Activated gamma-delta T cell treated with Interleukin-2 at 50 U/mL for 16 hours (primary cell): ENCODE data around the gene SPDL1.
A peak's percentile ranks its signal among the peaks of the same experiment; 100 is the strongest.

Source experiments
- DNase-seq: peaks from one replicate; pipeline ENCODE4 v3.0.0-alpha.2; 2020

The SPDL1 gene

DNA sequence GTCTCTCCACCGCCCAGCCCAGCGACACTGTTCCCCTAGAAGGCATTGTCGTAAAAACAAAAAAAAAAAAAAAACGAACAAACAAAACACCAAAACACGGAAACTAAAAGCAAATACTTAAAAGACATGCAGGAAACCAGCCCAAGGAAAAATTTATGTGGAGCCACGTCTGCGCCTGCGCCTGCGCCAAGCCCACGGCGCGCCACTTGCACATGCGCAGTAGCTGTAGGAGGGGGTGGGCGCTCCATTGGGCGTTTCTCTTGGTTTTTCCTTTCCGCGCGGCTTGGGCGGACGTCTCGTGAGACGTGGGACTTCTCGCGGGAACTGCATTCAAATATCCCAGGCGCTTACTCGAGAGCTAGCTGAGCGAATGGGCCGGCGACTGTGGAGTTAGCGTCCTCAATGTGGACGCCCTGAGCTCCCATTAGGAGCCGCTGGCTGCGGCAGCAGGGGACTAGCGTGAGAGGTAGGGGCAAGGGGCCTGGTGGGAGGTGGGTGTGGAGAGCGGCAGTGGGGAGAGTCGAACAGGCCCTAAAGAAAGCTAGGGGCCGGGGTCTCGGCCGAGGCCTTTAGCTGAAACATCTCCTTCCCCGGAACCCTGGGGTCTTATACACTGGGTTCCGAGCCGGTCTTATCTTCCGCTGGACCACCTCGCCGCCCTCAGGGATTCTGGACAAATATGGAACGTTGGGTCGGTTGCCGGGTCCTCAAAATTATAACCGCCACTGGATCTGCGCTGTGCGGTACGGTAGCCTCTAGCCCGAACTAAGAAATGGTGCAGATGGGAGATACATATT is at the start of gene SPDL1:
Gene SPDL1 (plus strand): TSS at position 350 of the 797 bp plus-strand sequence. CDS start 4,644 bp downstream, outside the sequence.
- peak; percentile 94 for DNase-seq

DNA sequence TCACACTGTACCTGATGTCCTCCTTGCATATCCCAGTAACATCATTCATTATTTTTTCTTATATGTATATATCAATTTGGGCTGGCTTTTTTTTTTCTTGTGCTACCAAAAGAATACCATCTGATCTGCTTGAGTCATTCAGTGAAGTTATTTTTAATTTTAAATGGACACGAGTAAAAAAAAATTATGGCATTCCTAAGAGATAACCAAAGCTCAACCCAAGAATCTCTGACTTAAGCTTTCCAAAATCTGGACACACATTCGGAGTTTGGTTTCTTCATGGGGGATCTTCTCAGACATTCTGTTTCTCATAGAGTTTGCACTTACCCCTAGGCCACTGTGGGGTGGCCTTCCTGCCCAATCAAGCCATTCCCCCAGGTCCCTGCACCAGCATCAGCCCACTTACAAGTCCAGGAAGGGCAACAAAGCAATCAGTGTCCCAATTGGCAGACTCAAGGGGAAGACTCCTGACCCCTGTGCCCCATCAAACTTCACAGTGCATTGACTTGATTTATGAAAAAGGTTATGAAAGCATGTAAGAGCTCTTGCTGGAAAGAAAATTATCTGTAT is 49.2 kb upstream of the SPDL1 start:
- DNase-seq: no peak

DNA sequence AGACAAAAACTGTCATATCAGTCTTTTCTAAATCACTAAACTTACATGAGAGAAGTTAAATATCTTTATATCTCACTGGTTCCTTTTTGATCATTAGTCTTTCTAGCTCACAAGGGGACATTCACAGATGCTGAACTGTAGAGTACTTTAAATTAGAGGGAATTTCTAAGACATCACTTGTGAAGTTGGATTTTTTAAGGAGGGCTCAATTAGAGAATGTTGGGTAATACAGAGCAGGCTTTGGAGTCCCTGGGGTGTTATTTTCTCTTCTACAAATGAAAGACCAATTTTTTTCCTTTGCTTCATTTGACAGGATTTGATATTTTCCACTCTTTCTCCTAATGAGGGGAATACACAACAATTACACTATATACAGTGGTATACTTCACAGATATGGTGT is 48.6 kb upstream of the SPDL1 start:
- no peak for DNase-seq

- no peak for DNase-seq
Observed at GRCh38 chr5:169538944-169539343, 44.6 kb upstream of the SPDL1 start.

DNA sequence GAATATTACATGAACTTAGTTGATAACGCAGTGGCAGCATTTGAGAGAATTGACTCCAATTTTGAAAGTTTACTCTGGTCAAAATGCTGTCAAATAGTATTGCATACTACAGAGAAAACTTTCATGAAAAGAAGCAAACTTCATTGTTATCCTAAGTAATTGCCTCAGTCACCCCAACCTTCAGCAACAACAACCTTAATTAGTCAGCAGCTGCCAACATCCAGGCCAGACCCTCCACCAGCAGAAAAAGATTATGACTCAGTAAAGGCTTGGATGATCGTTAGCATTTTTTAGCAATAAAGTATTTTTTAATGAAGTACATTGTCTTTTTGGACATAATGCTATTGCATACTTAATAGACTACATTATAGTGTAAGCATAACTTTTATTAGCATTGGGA is 40.8 kb upstream of the SPDL1 start:
- DNase-seq: no peak

DNA sequence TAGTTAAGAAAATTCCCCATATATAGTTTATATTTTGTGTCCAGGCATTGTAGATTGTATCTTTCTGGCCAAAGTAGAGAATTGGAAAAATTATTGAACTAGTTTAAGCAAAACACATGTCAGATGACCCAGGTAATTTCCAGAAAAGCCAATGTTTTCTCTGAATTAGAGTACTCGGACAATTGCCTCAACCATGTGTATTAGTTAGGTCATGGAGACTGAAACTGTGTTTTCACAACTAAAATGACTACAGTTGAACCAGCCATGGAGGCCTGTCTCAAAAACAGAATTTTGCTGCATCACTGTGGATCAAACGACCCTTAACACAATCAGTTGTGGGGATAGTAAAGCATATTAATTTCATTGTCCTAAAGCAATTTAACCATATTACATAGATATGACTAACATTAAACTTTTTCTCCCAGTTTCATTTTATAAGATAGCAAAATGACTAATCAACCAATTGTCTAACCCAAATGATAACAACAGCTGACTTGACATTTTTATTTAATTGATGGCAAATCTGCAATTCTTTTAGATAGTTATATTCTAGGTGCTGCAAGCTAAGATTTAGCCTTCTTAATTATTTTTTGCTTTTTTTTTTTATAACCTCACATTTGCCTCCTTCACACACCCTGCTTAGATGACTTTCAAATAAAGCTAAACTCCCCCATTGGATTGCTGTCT is 39.2 kb upstream of the SPDL1 start:
- DNase-seq: no peak

DNA sequence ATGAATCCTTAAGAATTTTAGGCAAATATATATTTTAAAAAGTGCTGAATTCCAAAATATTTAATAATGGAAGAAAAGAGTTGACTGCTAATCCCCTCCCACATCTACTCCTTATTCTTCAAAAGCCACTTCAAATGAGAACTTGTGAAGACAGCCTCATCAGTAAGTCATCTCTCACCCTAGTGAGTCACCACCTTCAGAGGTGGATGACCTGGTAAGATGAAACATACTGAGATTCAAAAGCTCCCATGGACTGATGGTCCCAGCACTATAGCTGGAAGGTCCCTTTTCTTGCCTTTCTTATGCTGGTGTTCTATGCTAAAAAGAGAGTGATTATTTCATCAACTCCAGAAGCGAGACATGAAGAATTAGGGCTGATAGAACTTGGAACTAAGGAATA is 37.8 kb upstream of the SPDL1 start:
- DNase-seq: no peak

DNA sequence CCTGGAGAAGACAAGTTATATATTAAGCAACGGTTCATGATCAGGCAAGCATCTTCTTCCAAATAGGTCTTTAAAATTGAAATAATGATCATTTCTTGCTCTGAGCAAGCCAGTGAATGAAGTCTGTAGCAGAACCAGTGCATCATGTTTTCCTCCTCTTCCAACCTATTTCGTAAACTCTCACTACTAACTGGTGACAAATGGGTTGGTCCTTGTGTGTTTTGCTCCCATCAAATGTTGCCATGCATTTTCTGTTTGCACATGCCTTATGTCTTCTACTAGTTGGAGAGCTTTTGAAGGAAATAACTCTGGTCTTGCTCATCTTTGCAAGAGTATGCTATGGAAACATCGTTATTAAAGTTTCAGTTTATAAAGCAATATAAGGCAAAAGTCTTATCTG is 37.2 kb upstream of the SPDL1 start:
- no peak for DNase-seq

DNA sequence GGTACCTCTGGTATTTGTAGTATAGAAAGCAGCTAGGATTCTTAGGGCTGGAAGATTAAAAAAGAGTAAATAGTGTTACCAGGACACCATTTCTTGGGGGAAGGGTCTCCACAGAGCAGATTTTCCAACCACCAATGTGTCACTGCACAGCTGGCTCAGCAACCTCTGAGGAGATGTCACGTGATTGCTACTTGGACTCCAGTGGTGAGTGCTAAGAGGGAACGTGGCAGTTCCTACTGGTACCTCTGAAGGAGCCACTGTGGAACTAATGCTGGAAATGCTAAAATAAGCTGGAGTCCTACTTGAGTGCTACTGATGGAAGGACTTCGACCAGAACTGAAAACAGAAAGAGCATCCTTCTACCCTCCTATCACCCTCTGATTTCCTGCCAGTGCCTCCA is 36.1 kb upstream of the SPDL1 start:
- no peak for DNase-seq

DNA sequence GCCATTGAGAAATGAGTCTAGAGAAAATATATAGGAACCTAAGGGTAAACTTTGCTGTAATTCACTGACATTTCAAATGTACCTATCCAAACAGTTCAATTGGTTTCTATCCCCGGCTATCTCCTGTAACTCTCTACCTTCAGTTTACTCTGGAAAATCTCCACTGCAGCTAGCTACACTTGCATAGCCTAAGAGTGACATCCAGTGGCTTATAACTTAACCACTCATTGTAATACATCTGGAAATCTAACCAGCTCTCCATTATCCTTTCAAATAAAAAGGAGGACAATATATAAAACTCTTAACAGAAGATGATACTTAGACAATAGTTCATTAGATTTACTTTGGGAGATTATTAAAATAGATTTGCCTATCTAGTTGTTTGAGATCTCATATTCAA is 35.3 kb upstream of the SPDL1 start:
- DNase-seq: no peak

GRCh38 chr5:169549453-169550100 is 34.0 kb upstream of the SPDL1 start:
- DNase-seq: no peak

DNA sequence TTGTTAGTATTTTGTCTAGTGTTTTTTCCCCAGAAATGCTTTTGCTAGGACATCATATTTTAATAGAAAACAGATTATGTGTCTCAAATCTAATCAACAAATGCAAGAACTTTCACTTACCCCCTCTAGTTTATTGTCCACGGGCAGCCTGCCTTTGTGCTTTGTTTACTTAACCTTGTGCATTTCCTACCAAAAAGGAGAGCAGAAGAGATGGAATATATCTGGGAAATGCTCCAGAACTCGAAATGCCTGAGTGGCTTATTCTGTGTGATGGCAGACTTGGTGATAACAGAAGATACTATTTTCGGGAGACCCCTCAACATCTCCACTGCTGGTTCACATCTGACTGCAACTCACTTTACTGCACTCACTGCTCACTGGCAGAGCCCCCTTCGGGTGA is 33.3 kb upstream of the SPDL1 start:
- no peak for DNase-seq

DNA sequence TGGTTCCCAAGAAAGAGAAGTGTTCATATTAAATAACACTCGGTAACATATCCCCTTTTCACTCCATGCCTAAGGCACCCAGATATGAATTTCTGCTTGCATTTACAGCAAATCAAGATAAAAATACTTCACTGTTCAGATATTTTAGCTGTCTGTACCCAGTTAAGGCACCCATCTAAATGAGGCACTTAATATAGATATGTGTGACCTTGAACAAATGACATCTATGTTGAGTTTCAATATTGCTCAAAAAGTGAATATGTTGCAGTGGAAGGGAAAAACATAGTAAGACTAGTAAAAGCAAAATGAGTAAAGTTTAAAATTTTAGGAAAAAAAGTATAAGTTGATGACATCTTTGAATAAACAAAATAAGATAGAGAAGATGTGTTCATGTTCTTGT is 32.4 kb upstream of the SPDL1 start:
- no peak for DNase-seq

GRCh38 chr5:169551696-169552095 is 31.9 kb upstream of the SPDL1 start:
- no peak for DNase-seq

GRCh38 chr5:169554251-169554650 is 29.3 kb upstream of the SPDL1 start:
- no peak for DNase-seq

DNA sequence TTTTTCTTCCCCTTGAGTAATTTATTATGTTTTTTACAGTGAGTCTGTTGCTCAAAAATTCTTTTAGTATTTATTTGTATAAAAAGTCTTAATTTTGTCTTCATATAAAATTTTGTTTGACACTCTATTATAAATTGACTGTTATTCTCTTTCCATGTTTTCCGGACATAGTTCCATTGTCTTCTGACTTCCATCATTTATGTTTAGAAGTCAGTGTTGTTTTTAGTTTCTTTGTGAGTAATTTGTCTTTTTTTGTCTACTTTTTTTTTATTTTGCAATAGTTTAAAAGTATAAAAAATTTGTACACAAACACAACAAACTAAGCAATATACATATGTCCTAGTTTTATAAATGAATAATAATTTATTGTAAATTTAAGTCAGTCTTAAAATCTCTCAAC is 25.7 kb upstream of the SPDL1 start:
- no peak for DNase-seq

GRCh38 chr5:169561893-169562292 is 21.7 kb upstream of the SPDL1 start:
- DNase-seq: no peak

GRCh38 chr5:169563369-169563768 is 20.2 kb upstream of the SPDL1 start:
- DNase-seq: no peak

DNA sequence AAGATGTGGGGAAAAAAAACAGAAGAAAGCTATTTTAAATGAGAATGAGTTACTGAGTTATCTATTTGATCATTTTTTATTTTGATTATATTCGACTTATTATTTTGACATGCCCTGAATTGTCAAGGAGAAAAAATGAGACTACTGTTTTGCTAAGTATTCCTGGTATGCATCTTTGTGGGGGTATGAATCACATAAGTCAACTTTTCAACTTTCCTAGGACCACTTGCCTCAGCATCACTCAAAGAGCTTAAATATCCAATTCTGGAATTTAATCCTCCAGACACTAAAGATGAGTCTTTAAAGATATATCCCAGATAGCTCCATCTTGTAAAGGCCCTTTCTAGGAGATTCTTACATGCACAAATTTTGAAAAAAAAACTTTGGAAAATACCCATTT is 17.4 kb upstream of the SPDL1 start:
- no peak for DNase-seq

DNA sequence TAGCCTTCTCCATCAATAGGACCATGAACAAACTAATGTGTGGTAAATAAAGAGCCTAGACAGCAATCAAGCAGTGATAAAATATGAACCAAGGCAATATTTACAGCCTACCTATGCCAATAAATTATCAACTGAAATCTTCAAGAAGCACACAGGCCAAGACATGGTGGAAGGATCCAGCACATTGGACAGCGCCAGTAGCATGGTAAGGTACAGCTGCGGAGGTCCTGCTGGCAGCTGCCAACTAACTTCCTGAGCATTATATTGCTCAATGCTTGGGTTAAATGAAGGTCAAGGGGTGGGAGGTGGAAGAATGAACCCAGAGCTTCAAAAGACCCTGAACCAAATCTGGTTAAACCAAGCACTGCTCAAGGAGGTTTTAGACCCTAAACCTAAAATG is 16.5 kb upstream of the SPDL1 start:
- DNase-seq: no peak

GRCh38 chr5:169569513-169569912 is 14.1 kb upstream of the SPDL1 start:
- DNase-seq: no peak

- no peak for DNase-seq
Observed at GRCh38 chr5:169571355-169571754, 12.2 kb upstream of the SPDL1 start.

- no peak for DNase-seq
Observed at GRCh38 chr5:169574134-169574646, 9.4 kb upstream of the SPDL1 start.

- DNase-seq: no peak
Observed at GRCh38 chr5:169576181-169576598, 7.4 kb upstream of the SPDL1 start.
